ENCODE results near the gene ARRDC5. TPM values are rescaled to one million over a fixed set of nuclear protein-coding genes. Genes with fewer than 3 reads are reported as not detected.

Gene ARRDC5
- total RNA-seq, 1 experiment from 2014 or later = not detected

DNA sequence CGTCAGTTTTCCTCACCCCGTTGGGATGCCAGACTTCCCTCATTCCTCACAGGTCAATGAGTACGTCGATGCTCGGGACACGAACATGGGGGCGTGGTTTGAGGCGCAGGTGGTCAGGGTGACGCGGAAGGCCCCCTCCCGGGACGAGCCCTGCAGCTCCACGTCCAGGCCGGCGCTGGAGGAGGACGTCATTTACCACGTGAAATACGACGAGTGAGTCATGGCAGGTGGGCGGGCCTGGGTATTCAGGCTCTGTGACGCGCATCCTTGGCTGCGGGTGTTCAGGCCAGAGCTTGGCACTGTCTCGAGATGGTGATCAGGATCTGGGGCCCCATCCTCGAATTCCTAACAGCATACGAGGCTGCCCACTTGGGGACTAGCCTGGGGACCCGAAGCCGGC, 28.0 kb upstream of the ARRDC5 start (continued):
- no peak for TF ChIP-seq ZNF425 (CRISPR knock-in tag; conservative IDR thresholded peaks at IDR 0.05)
- no peak for TF ChIP-seq HMGXB4 (CRISPR knock-in tag; IDR thresholded peaks at IDR 0.05)
- no peak for TF ChIP-seq GABPB1 (CRISPR knock-in tag; IDR thresholded peaks at IDR 0.05)
- no peak for TF ChIP-seq ZNF232 (CRISPR knock-in tag; IDR thresholded peaks at IDR 0.05)

DNA sequence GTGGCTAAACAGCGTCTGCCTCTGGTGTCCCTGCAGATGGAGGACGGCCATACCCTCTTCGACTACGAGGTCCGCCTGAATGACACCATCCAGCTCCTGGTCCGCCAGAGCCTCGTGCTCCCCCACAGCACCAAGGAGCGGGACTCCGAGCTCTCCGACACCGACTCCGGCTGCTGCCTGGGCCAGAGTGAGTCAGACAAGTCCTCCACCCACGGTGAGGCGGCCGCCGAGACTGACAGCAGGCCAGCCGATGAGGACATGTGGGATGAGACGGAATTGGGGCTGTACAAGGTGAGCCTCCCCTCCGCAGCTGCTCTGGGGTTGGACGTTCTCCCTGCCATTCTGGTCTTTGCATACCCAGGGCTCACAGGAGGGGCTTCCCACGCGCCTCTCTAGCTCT, 26.5 kb upstream of the ARRDC5 start:
- ATAC-seq (no peak), DNase-seq (ENCODE audit: low spot score) (no peak)
- Mint-ChIP-seq H3K4me1 (peaks cover 4% of the 10 kb centered on the region), H3K27me3 (ENCODE audit: low read depth) (no peaks in the 10 kb centered on the region), H3K27ac (no peak overlapping the region; the same call in 1 of the 2 replicates), H3K9me3 (no peaks in the 10 kb centered on the region), H3K36me3 (peaks cover 18% of the 10 kb centered on the region), H3K4me3 (no peak overlapping the region)
- ChIA-PET POLR2A (interaction anchor here (0.6 kb wide), 1 partner anchor 902 kb away, joined by 5 read pairs; no protein-coding TSS in a partner anchor), CTCF (interaction anchor here (0.5 to 1.6 kb wide), 4 partner anchors 11 to 120 kb away, joined by 3 to 6 read pairs (median 4); no protein-coding TSS in a partner anchor)
- no peak for TF ChIP-seq CREB1 (CRISPR knock-in tag; IDR thresholded peaks at IDR 0.05)
- TF ChIP-seq, protein P1, sequence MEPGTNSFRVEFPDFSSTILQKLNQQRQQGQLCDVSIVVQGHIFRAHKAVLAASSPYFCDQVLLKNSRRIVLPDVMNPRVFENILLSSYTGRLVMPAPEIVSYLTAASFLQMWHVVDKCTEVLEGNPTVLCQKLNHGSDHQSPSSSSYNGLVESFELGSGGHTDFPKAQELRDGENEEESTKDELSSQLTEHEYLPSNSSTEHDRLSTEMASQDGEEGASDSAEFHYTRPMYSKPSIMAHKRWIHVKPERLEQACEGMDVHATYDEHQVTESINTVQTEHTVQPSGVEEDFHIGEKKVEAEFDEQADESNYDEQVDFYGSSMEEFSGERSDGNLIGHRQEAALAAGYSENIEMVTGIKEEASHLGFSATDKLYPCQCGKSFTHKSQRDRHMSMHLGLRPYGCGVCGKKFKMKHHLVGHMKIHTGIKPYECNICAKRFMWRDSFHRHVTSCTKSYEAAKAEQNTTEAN (CRISPR knock-in tag; IDR thresholded peaks at IDR 0.05) = no peak
- TF ChIP-seq, protein P2, sequence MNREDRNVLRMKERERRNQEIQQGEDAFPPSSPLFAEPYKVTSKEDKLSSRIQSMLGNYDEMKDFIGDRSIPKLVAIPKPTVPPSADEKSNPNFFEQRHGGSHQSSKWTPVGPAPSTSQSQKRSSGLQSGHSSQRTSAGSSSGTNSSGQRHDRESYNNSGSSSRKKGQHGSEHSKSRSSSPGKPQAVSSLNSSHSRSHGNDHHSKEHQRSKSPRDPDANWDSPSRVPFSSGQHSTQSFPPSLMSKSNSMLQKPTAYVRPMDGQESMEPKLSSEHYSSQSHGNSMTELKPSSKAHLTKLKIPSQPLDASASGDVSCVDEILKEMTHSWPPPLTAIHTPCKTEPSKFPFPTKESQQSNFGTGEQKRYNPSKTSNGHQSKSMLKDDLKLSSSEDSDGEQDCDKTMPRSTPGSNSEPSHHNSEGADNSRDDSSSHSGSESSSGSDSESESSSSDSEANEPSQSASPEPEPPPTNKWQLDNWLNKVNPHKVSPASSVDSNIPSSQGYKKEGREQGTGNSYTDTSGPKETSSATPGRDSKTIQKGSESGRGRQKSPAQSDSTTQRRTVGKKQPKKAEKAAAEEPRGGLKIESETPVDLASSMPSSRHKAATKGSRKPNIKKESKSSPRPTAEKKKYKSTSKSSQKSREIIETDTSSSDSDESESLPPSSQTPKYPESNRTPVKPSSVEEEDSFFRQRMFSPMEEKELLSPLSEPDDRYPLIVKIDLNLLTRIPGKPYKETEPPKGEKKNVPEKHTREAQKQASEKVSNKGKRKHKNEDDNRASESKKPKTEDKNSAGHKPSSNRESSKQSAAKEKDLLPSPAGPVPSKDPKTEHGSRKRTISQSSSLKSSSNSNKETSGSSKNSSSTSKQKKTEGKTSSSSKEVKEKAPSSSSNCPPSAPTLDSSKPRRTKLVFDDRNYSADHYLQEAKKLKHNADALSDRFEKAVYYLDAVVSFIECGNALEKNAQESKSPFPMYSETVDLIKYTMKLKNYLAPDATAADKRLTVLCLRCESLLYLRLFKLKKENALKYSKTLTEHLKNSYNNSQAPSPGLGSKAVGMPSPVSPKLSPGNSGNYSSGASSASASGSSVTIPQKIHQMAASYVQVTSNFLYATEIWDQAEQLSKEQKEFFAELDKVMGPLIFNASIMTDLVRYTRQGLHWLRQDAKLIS (CRISPR knock-in tag; IDR thresholded peaks at IDR 0.05; ENCODE audit: borderline replicate concordance) = no peak
- no peak for TF ChIP-seq ATF2 (CRISPR knock-in tag; IDR thresholded peaks at IDR 0.05; ENCODE audit: borderline replicate concordance, low read depth)
- no peak for TF ChIP-seq PRRX2 (CRISPR knock-in tag; IDR thresholded peaks at IDR 0.05)
- no peak for TF ChIP-seq ZNF512 (CRISPR knock-in tag; IDR thresholded peaks at IDR 0.05; ENCODE audit: borderline replicate concordance)
- TF ChIP-seq FOXK1 (CRISPR knock-in tag; IDR thresholded peaks at IDR 0.05) = no peak

Data from WTC11 (cell line).